Sigmoid colon (tissue), 4 donors: Measurements from ENCODE around the gene PKP1.

Source experiments
- EP300 ChIP-seq, 4 donors: sonication (generic); formaldehyde crosslinking; IDR thresholded peaks; one replicate each; pipeline ENCODE4 v1.6.1; 2017; ENCODE audit warnings: antibody characterized with exemption in 4 of 4
- POLR2A ChIP-seq, 2 donors: fragments of 450-650 bp; IDR thresholded peaks; one replicate each; pipeline ENCODE4 v1.6.1; 2016; ENCODE audit warnings: antibody characterized with exemption in 2 of 2, mild to moderate bottlenecking in 2 of 2, moderate library complexity in 2 of 2
- POLR2AphosphoS5 ChIP-seq, 4 donors: sonication (generic); formaldehyde crosslinking; IDR thresholded peaks; one replicate each; pipeline ENCODE4 v1.6.1; 2017; ENCODE audit warnings: antibody characterized with exemption in 4 of 4
- TF ChIP-seq, protein P1 (sequence below), 4 experiments: fragments of 450-650 bp in 3 of 4; fragments of 200-600 bp in 1 of 4; IDR thresholded peaks; one replicate each; pipeline ENCODE4 v1.5.1; 2016 to 2019; ENCODE audit warnings: antibody characterized with exemption in 4 of 4, mild to moderate bottlenecking in 3 of 4, moderate library complexity in 2 of 4

DNA sequence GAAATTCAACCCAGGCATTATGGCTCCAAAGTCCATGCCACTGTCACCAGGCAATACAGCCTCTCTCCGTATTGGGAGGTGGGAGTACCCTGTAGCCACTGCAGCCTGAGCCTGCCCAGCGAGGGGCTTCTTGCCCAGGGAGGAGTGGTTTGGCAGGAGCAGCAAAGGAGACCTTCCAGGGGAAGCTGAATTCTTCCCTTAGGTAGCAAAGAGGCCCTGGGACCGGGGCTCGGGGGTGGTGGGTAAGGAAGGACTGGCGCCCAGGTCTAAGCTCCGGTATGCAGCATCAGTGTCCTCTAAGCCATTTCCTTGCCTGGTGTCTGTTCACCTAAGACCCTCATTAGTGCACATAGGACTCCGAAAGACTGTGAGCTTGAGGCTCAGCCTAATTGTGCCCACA is 77.2 kb downstream of the PKP1 start:
- TF ChIP-seq, protein P1, sequence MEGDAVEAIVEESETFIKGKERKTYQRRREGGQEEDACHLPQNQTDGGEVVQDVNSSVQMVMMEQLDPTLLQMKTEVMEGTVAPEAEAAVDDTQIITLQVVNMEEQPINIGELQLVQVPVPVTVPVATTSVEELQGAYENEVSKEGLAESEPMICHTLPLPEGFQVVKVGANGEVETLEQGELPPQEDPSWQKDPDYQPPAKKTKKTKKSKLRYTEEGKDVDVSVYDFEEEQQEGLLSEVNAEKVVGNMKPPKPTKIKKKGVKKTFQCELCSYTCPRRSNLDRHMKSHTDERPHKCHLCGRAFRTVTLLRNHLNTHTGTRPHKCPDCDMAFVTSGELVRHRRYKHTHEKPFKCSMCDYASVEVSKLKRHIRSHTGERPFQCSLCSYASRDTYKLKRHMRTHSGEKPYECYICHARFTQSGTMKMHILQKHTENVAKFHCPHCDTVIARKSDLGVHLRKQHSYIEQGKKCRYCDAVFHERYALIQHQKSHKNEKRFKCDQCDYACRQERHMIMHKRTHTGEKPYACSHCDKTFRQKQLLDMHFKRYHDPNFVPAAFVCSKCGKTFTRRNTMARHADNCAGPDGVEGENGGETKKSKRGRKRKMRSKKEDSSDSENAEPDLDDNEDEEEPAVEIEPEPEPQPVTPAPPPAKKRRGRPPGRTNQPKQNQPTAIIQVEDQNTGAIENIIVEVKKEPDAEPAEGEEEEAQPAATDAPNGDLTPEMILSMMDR (IDR thresholded peaks at IDR 0.05), result no peak
- no peak for TF ChIP-seq POLR2AphosphoS5 (IDR thresholded peaks at IDR 0.05)
- TF ChIP-seq POLR2A (IDR thresholded peaks at IDR 0.05), result no peak
- TF ChIP-seq EP300 (IDR thresholded peaks at IDR 0.05), result no peak
